HepG2 (cell line): ENCODE data around the gene ANKRA2. TPM values are rescaled to one million over a fixed set of nuclear protein-coding genes. Genes with fewer than 3 reads are reported as not detected.

ENCODE experiments used
- ADNP ChIP-seq: sonication (generic); formaldehyde crosslinking; IDR thresholded peaks from 2 replicates; pipeline ENCODE4 v1.4.0; 2020; ENCODE audit warnings: missing genetic modification reagents
- AFF4 ChIP-seq: sonication (generic); formaldehyde crosslinking; IDR thresholded peaks from 2 replicates; pipeline ENCODE4 v1.4.0; 2020; ENCODE audit warnings: missing genetic modification reagents
- ARID2 ChIP-seq: sonication (generic); formaldehyde crosslinking; IDR thresholded peaks from 2 replicates; pipeline ENCODE4 v1.8.1; 2022; ENCODE audit warnings: mild to moderate bottlenecking, missing genetic modification reagents, borderline replicate concordance
- CENPX ChIP-seq: sonication (generic); formaldehyde crosslinking; IDR thresholded peaks from 2 replicates; pipeline ENCODE4 v1.9.0; 2021; ENCODE audit warnings: mild to moderate bottlenecking, missing genetic modification reagents, moderate library complexity
- DR1 ChIP-seq: sonication (generic); formaldehyde crosslinking; IDR thresholded peaks from 2 replicates; pipeline ENCODE4 v1.8.0; 2021; ENCODE audit warnings: mild to moderate bottlenecking, missing genetic modification reagents, inconsistent platforms
- HMGXB4 ChIP-seq, 2 experiments: sonication (generic) in 1 of 2; formaldehyde crosslinking in 1 of 2; IDR thresholded peaks; 2 replicates each; pipeline versions ENCODE4 v1.4.0 to v1.6.1; 2018 to 2020; ENCODE audit warnings: missing genetic modification reagents in 2 of 2, borderline replicate concordance in 1 of 2, low read depth in 1 of 2, mild to moderate bottlenecking in 1 of 2, missing biosample characterization in 1 of 2
- KDM5A ChIP-seq: fragments of 200-600 bp; sonication (generic); IDR thresholded peaks from 2 replicates; pipeline ENCODE4 v1.7.0; 2018; ENCODE audit warnings: antibody characterized with exemption, mild to moderate bottlenecking, low read length, borderline replicate concordance
- KLF13 ChIP-seq: sonication (generic); formaldehyde crosslinking; IDR thresholded peaks from 2 replicates; pipeline ENCODE4 v1.4.0; 2020; ENCODE audit warnings: mild to moderate bottlenecking, missing genetic modification reagents
- NFYB ChIP-seq: sonication (generic); formaldehyde crosslinking; IDR thresholded peaks from 2 replicates; pipeline ENCODE4 v1.4.0; 2020; ENCODE audit warnings: missing genetic modification reagents
- TCF7L2 ChIP-seq: IDR thresholded peaks from 2 replicates; pipeline ENCODE4 v1.6.1; 2011; ENCODE audit warnings: mild to moderate bottlenecking, low read depth, low read length, moderate library complexity
- TEAD3 ChIP-seq: optimal IDR thresholded peaks from 2 replicates; pipeline ENCODE3; 2016; ENCODE audit warnings: borderline replicate concordance
- THAP11 ChIP-seq: IDR thresholded peaks from 2 replicates; pipeline ENCODE4 v1.6.1; 2016; ENCODE audit warnings: missing biosample characterization, missing genetic modification reagents
- ZBTB37 ChIP-seq: sonication (generic); formaldehyde crosslinking; IDR thresholded peaks from 2 replicates; pipeline ENCODE4 v1.4.0; 2020; ENCODE audit warnings: mild to moderate bottlenecking, missing genetic modification reagents
- ZBTB7A ChIP-seq: sonication (generic); formaldehyde crosslinking; IDR thresholded peaks from 2 replicates; pipeline ENCODE4 v1.8.0; 2022; ENCODE audit warnings: mild to moderate bottlenecking, missing genetic modification reagents
- ZMAT3 ChIP-seq: sonication (generic); formaldehyde crosslinking; conservative IDR thresholded peaks from 2 replicates; pipeline ENCODE4 v1.7.0; 2021; ENCODE audit warnings: missing genetic modification reagents
- ZNF143 ChIP-seq: sonication (generic); formaldehyde crosslinking; IDR thresholded peaks from 2 replicates; pipeline ENCODE4 v1.4.0; 2020; ENCODE audit warnings: missing genetic modification reagents
- ZNF205 ChIP-seq: IDR thresholded peaks from 2 replicates; pipeline ENCODE4 v1.6.1; 2018; ENCODE audit warnings: missing biosample characterization, missing genetic modification reagents
- ZNF260 ChIP-seq: sonication (generic); formaldehyde crosslinking; IDR thresholded peaks from 2 replicates; pipeline ENCODE4 v1.4.0; 2020; ENCODE audit warnings: missing genetic modification reagents, low read depth, mild to moderate bottlenecking, borderline replicate concordance
- ZNF543 ChIP-seq: sonication (generic); formaldehyde crosslinking; IDR thresholded peaks from 2 replicates; pipeline ENCODE4 v1.4.0; 2020; ENCODE audit warnings: mild to moderate bottlenecking, missing genetic modification reagents
- ZNF660 ChIP-seq: sonication (generic); formaldehyde crosslinking; IDR thresholded peaks from 2 replicates; pipeline ENCODE4 v1.5.1; 2020; ENCODE audit warnings: mild to moderate bottlenecking, low read depth, missing genetic modification reagents, borderline replicate concordance
- polyA plus RNA-seq, 8 experiments: library from polyadenylated mRNA; depleted of rRNA in 3 of 8; stranded (reverse) in 7 of 8; unstranded in 1 of 8; fragments of >200 nt; fragmentation: Illumina TruSeq in 4 of 8; extraction: Trizol in 4 of 8; gene quantifications; 2 replicates each; pipeline versions ENCODE4 v1.2.1 to v1.2.3, GENCODE V29; 2011 to 2016; ENCODE audit warnings: low read depth in 4 of 8, missing spikeins in 1 of 8, mixed read lengths in 1 of 8; ENCODE audit not compliant: insufficient read depth in 1 of 8
- total RNA-seq, 5 experiments: library from RNA; depleted of rRNA; stranded (reverse); fragments of >200 nt; fragmentation: Illumina TruSeq; extraction: Trizol; gene quantifications; 2 replicates each; pipeline ENCODE4 v1.2.3, GENCODE V29; 2016; ENCODE audit warnings: low read depth in 1 of 5

Gene ANKRA2
- total and polyA plus RNA-seq, 2 of the 13 experiments (the other 11 are each of a cell fraction or from before 2014, with no cell fraction given), result 23.6 to 33.6 TPM

- TF ChIP-seq ZNF660 (CRISPR knock-in tag) (no peak), NFYB (no peak), ZNF205 (CRISPR knock-in tag) (peak; percentile 62; the same call in 1 of the 2 replicates), TEAD3 (CRISPR knock-in tag) (peak; percentile 80), KLF13 (CRISPR knock-in tag) (no peak), ZBTB7A (CRISPR knock-in tag) (no peak), ZBTB37 (no peak), AFF4 (no peak), TCF7L2 (peak; percentile 79), KDM5A (peak; percentile 59; the same call in 1 of the 2 replicates), CENPX (CRISPR knock-in tag) (no peak), ARID2 (CRISPR knock-in tag) (0 out of 2 replicates have a peak, but pooled peaks have one; percentile 58), HMGXB4 (CRISPR knock-in tag; IDR thresholded peaks at IDR 0.05; ENCODE audit: borderline replicate concordance in 1 of 2, low read depth in 1 of 2) (peak in 1 of 2 experiments; percentile 60; a peak in 2 of 4 replicates), ZNF143 (CRISPR knock-in tag) (no peak), ZNF543 (CRISPR knock-in tag) (0 out of 2 replicates have a peak, but pooled peaks have one; percentile 85), ZMAT3 (no peak), ZNF260 (CRISPR knock-in tag) (no peak), THAP11 (CRISPR knock-in tag) (peak; percentile 79), DR1 (no peak), ADNP (no peak)
These were observed 20.7 kb downstream of the ANKRA2 start (continued) for GRCh38 chr5:73544429-73545402.
